Stomach (tissue), 4 donors: ENCODE results near the gene KLHL1.

Experiments
- POLR2A ChIP-seq, 4 donors: fragments of 450-650 bp; IDR thresholded peaks; one replicate each; pipeline ENCODE4 v1.6.1; 2016; ENCODE audit warnings: antibody characterized with exemption in 4 of 4, control low read depth in 2 of 4, mild to moderate bottlenecking in 1 of 4, moderate library complexity in 1 of 4
- POLR2AphosphoS5 ChIP-seq, 3 donors: sonication (generic); formaldehyde crosslinking; IDR thresholded peaks; one replicate each; pipeline ENCODE4 v1.6.1; 2016; ENCODE audit warnings: antibody characterized with exemption in 3 of 3
- TF ChIP-seq, protein P1 (sequence below), 7 experiments: fragments of 450-650 bp in 4 of 7; fragments of 200-600 bp in 3 of 7; sonication (generic) in 3 of 7; IDR thresholded peaks; one replicate each; pipeline ENCODE4 v1.5.1; 2016 to 2019; ENCODE audit warnings: antibody characterized with exemption in 7 of 7, control low read depth in 2 of 7, mild to moderate bottlenecking in 1 of 7

DNA sequence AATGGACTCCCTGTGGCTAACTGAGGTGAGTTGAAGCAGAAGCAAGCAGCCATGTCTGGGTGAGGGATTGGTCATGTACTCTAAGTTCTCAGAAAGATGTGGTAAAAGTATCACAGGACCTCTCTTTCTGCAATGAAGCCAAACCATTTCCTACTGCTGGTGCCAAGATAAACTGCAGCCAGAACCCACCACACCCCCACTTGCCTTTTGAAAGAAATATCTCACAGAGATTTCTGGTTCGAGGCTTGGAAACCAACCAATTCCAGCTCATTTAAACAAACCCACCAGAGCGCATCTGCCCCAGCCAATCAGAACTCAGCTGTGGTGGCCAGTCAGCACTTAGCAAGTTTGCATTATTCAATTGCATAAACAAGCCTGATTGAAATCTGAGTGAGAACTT, 205.2 kb downstream of the KLHL1 start:
- TF ChIP-seq, protein P1, sequence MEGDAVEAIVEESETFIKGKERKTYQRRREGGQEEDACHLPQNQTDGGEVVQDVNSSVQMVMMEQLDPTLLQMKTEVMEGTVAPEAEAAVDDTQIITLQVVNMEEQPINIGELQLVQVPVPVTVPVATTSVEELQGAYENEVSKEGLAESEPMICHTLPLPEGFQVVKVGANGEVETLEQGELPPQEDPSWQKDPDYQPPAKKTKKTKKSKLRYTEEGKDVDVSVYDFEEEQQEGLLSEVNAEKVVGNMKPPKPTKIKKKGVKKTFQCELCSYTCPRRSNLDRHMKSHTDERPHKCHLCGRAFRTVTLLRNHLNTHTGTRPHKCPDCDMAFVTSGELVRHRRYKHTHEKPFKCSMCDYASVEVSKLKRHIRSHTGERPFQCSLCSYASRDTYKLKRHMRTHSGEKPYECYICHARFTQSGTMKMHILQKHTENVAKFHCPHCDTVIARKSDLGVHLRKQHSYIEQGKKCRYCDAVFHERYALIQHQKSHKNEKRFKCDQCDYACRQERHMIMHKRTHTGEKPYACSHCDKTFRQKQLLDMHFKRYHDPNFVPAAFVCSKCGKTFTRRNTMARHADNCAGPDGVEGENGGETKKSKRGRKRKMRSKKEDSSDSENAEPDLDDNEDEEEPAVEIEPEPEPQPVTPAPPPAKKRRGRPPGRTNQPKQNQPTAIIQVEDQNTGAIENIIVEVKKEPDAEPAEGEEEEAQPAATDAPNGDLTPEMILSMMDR (IDR thresholded peaks at IDR 0.05) = no peak
- TF ChIP-seq POLR2A (IDR thresholded peaks at IDR 0.05) = no peak
- TF ChIP-seq POLR2AphosphoS5 (IDR thresholded peaks at IDR 0.05) = no peak
